Peyer's patch (tissue), 4 donors: ENCODE measurements around the gene FGD5.

ENCODE experiments used
- POLR2A ChIP-seq, 2 donors: fragments of 450-650 bp; IDR thresholded peaks; one replicate each; pipeline ENCODE4 v1.5.1; 2017; ENCODE audit warnings: antibody characterized with exemption in 2 of 2, mild to moderate bottlenecking in 2 of 2, moderate library complexity in 2 of 2
- TF ChIP-seq, protein P1 (sequence below), 6 experiments: fragments of 450-650 bp in 4 of 6; fragments of 200-600 bp in 2 of 6; sonication (generic) in 1 of 6; IDR thresholded peaks; one replicate each; pipeline ENCODE4 v1.5.1; 2017 to 2019; ENCODE audit warnings: antibody characterized with exemption in 6 of 6, mild to moderate bottlenecking in 3 of 6, moderate library complexity in 1 of 6

DNA sequence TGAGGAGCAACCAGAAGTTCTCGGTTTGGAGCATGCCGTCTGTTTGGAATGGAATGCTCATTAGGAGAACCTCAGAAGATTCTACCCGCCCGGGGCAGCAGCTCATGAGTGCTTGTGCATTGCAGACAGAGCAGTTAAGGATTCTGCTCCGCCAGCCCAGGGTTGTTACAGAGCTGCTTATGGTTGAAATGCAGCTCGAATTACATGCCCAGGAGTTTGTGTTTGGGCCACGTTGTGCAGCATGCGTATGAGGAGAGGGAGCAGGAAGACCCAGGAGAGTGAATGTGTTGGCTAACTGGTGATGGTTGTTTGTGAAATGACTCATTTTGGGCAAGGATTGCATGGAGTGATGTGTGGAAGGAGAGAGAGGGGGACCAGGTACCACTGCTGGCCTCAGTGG is 9.0 kb downstream of the FGD5 start:
- TF ChIP-seq POLR2A (IDR thresholded peaks at IDR 0.05), result no peak
- TF ChIP-seq, protein P1, sequence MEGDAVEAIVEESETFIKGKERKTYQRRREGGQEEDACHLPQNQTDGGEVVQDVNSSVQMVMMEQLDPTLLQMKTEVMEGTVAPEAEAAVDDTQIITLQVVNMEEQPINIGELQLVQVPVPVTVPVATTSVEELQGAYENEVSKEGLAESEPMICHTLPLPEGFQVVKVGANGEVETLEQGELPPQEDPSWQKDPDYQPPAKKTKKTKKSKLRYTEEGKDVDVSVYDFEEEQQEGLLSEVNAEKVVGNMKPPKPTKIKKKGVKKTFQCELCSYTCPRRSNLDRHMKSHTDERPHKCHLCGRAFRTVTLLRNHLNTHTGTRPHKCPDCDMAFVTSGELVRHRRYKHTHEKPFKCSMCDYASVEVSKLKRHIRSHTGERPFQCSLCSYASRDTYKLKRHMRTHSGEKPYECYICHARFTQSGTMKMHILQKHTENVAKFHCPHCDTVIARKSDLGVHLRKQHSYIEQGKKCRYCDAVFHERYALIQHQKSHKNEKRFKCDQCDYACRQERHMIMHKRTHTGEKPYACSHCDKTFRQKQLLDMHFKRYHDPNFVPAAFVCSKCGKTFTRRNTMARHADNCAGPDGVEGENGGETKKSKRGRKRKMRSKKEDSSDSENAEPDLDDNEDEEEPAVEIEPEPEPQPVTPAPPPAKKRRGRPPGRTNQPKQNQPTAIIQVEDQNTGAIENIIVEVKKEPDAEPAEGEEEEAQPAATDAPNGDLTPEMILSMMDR (IDR thresholded peaks at IDR 0.05), result no peak
